GM12864 (cell line): ENCODE results near the gene RPP14.

Source experiments
- DNase-seq: peaks from one replicate; pipeline ENCODE4 v3.0.0-alpha.2; 2011; ENCODE audit warnings: low read depth
- H3K4me3 ChIP-seq: 2 replicates; pipeline ENCODE4 v1.5.1; 2011; ENCODE audit warnings: mild to moderate bottlenecking, low read depth, low read length, control low read depth
- TF ChIP-seq, protein P1 (sequence below): IDR thresholded peaks from 2 replicates; pipeline ENCODE4 v1.5.1; 2011; ENCODE audit warnings: low read depth, mild to moderate bottlenecking, moderate library complexity, low read length, control low read depth, inconsistent platforms; ENCODE audit errors: missing control alignments

RPP14 gene

DNA sequence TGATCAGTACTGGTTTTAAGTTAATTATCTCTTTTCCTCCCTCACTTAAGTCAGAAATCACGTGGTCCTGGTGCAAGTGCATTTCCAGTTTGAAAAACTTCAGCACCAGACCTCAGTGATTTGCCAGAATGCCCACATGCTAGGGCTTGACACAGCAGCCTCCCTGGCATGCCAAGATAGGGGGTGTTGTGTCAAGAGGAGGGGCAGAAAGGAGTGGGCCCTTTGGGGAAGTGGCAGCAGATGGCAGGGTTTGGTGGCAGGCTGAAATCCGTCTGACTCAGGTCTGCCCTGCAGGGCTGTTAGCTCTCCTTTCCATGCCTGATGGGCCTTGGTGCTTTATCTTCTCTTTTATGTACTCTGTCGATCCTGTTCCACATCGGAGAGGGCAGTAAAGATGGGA, 50.0 kb downstream of the RPP14 start:
- no peak for DNase-seq
- no peak overlapping the region for H3K4me3 ChIP-seq
- TF ChIP-seq, protein P1, sequence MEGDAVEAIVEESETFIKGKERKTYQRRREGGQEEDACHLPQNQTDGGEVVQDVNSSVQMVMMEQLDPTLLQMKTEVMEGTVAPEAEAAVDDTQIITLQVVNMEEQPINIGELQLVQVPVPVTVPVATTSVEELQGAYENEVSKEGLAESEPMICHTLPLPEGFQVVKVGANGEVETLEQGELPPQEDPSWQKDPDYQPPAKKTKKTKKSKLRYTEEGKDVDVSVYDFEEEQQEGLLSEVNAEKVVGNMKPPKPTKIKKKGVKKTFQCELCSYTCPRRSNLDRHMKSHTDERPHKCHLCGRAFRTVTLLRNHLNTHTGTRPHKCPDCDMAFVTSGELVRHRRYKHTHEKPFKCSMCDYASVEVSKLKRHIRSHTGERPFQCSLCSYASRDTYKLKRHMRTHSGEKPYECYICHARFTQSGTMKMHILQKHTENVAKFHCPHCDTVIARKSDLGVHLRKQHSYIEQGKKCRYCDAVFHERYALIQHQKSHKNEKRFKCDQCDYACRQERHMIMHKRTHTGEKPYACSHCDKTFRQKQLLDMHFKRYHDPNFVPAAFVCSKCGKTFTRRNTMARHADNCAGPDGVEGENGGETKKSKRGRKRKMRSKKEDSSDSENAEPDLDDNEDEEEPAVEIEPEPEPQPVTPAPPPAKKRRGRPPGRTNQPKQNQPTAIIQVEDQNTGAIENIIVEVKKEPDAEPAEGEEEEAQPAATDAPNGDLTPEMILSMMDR, result no peak

- no peak overlapping the region for H3K4me3 ChIP-seq
- TF ChIP-seq, protein P1, result no peak
- no peak for DNase-seq
These were observed 51.4 kb downstream of the RPP14 start for GRCh38 chr3:58357402-58357801.

- no peak overlapping the region for H3K4me3 ChIP-seq
- no peak for DNase-seq
- TF ChIP-seq, protein P1, result no peak
These were observed 52.0 kb downstream of the RPP14 start for GRCh38 chr3:58358092-58358491.

DNA sequence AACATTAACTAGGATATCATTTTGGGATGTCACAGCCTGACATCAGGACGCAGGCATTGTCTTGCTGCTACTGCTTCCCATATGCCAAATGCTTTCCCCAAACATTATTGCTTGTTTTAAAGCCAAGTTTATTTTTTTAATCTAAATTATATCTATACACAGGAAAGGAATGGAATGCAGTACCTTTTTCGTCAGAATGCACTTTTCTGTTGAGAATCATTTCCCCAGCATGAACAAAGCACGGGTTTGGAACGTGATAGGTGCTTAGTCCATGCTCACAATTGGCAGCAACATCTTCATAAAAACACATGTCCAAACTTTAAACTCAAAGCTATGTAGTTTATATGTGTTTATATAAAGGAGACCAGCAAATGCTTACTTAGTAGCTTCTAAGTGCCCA, 52.8 kb downstream of the RPP14 start:
- TF ChIP-seq, protein P1, result no peak
- DNase-seq, result no peak
- H3K4me3 ChIP-seq, result no peak overlapping the region

DNA sequence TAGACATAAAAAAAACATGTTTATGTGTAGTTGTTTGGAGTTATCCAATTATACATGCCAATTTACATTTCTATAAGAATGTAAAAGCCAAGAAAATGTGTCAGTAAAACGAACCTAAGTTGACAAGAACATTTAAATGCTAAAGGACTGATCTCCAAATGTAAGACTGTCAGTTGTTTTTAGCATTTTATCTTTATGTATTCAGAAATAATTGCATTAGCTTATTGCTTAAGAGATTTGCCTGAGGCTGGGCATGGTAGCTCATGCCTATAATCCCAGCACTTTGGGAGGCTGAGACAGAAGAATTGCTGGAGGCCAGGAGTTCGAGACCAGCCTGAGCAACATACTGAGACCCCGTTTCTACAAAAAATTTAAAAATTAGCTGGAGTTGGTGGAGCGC, 53.6 kb downstream of the RPP14 start:
- no peak overlapping the region for H3K4me3 ChIP-seq
- TF ChIP-seq, protein P1, result no peak
- DNase-seq, result no peak

GRCh38 chr3:58361866-58362265, 55.8 kb downstream of the RPP14 start:
- TF ChIP-seq, protein P1, result no peak
- no peak overlapping the region for H3K4me3 ChIP-seq
- DNase-seq, result no peak

GRCh38 chr3:58366699-58367098, 60.7 kb downstream of the RPP14 start:
- TF ChIP-seq, protein P1, result no peak
- no peak for DNase-seq

More at GRCh38 chr3:58366699-58367098, 60.7 kb downstream of the RPP14 start:
- no peak overlapping the region for H3K4me3 ChIP-seq
